Thoracic aorta (tissue), 2 donors: ENCODE data around the gene MRC1. TPM values are rescaled to one million over a fixed set of nuclear protein-coding genes. Genes with fewer than 3 reads are reported as not detected.

Source experiments
- ATAC-seq: fragments of 150-250 bp; one replicate; pipeline ENCODE4 v1.8.0; 2017; ENCODE audit warnings: low read depth; ENCODE audit not compliant: insufficient number of reproducible peaks, low FRiP score
- DNase-seq: peaks from one replicate; pipeline ENCODE4 v3.0.0-alpha.2; 2020; ENCODE audit warnings: low spot score
- H3K27ac ChIP-seq, 2 donors: fragments of 200-600 bp; sonication (generic); 1 replicate in 1 of 2; 2 replicates in 1 of 2; pipeline ENCODE4 v1.5.1; 2016; ENCODE audit warnings: mild to moderate bottlenecking in 2 of 2, moderate library complexity in 2 of 2
- H3K27me3 ChIP-seq: fragments of 200-600 bp; sonication (generic); replicated peaks from 2 replicates; pipeline ENCODE4 v1.6.0; 2016; ENCODE audit warnings: mild to moderate bottlenecking; ENCODE audit not compliant: insufficient read depth
- H3K36me3 ChIP-seq: fragments of 200-600 bp; sonication (generic); one replicate; pipeline ENCODE4 v1.5.1; 2016
- H3K4me1 ChIP-seq, 2 donors: fragments of 200-600 bp; sonication (generic); 1 replicate in 1 of 2; 2 replicates in 1 of 2; pipeline versions ENCODE4 v1.5.1 to v1.6.0; 2016; ENCODE audit warnings: low read depth in 2 of 2, mild to moderate bottlenecking in 1 of 2; ENCODE audit not compliant: control insufficient read depth in 1 of 2
- H3K4me3 ChIP-seq: fragments of 200-600 bp; sonication (generic); 2 replicates; pipeline ENCODE4 v1.5.1; 2016; ENCODE audit warnings: mild to moderate bottlenecking
- H3K9me3 ChIP-seq: fragments of 200-600 bp; sonication (generic); 2 replicates; pipeline ENCODE4 v1.5.1; 2016
- CTCF ChIP-seq: fragments of 200-600 bp; sonication (generic); IDR thresholded peaks from one replicate; pipeline ENCODE4 v1.5.1; 2019; ENCODE audit warnings: antibody characterized with exemption
- total RNA-seq, 2 donors: library from RNA; depleted of rRNA; stranded (reverse); fragments of >200 nt; gene quantifications; one replicate each; pipeline versions ENCODE4 v1.1.0 to v1.2.3, GENCODE V29; 2016

Gene MRC1
- total RNA-seq, 2 donors from 2014 or later = 62.6 to 73.4 TPM

GRCh38 chr10:17861760-17862159 is 52.6 kb downstream of the MRC1 start:
- Histone ChIP-seq H3K9me3 (no peaks in the 10 kb centered on the region), H3K36me3 (no peaks in the 10 kb centered on the region), H3K27ac (no peak overlapping the region), H3K27me3 (no peaks in the 10 kb centered on the region), H3K4me1 (no peaks in the 10 kb centered on the region), H3K4me3 (no peak overlapping the region)
- TF ChIP-seq CTCF = no peak
- ATAC-seq (no peak), DNase-seq (no peak)

GRCh38 chr10:17865351-17865750 is 56.2 kb downstream of the MRC1 start:
- Histone ChIP-seq H3K36me3 (no peaks in the 10 kb centered on the region), H3K4me1 (no peaks in the 10 kb centered on the region), H3K27ac (no peak overlapping the region), H3K9me3 (no peaks in the 10 kb centered on the region), H3K27me3 (no peaks in the 10 kb centered on the region), H3K4me3 (no peak overlapping the region)
- ATAC-seq = no peak
- no peak for DNase-seq
- no peak for TF ChIP-seq CTCF

- no peak for ATAC-seq
- no peaks in the 10 kb centered on the region for H3K27me3 ChIP-seq
These were observed 57.2 kb downstream of the MRC1 start for GRCh38 chr10:17866346-17866745.

GRCh38 chr10:17867056-17867455 is 57.9 kb downstream of the MRC1 start:
- ATAC-seq = no peak
- no peaks in the 10 kb centered on the region for H3K9me3 ChIP-seq
- no peaks in the 10 kb centered on the region for H3K36me3 ChIP-seq
- TF ChIP-seq CTCF = no peak
- H3K4me1 ChIP-seq = no peaks in the 10 kb centered on the region
- H3K27me3 ChIP-seq = no peaks in the 10 kb centered on the region
- H3K4me3 ChIP-seq = no peak overlapping the region
- no peak overlapping the region for H3K27ac ChIP-seq
- no peak for DNase-seq

More at GRCh38 chr10:17866346-17866745, 57.2 kb downstream of the MRC1 start:
- no peak overlapping the region for H3K4me3 ChIP-seq
- DNase-seq = no peak
- no peak for TF ChIP-seq CTCF
- H3K9me3 ChIP-seq = no peaks in the 10 kb centered on the region
- H3K36me3 ChIP-seq = no peaks in the 10 kb centered on the region
- no peaks in the 10 kb centered on the region for H3K4me1 ChIP-seq
- no peak overlapping the region for H3K27ac ChIP-seq

DNA sequence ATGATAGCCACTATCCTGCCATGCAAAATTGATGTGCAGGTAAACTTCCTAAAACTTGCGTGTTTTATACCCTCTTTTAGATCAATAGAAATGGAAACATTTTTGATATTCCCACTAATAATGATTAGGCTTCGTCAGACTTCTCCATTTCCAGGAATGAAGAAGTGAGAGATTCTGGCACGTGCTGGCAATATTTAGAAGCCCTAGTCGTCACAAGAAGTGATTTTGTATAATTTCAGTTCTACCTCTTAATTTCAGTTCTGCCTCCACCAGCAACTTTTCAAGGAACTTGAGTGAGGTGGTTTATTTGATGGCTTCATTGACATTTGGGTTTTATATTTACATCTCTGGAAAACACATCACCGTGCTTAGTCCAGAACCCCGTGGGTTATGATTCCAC is 61.9 kb downstream of the MRC1 start:
- no peaks in the 10 kb centered on the region for H3K27me3 ChIP-seq
- no peaks in the 10 kb centered on the region for H3K4me1 ChIP-seq
- DNase-seq (no peak), ATAC-seq (no peak)
- H3K4me3 ChIP-seq = no peak overlapping the region
- H3K36me3 ChIP-seq = no peaks in the 10 kb centered on the region
- TF ChIP-seq CTCF = no peak
- no peaks in the 10 kb centered on the region for H3K9me3 ChIP-seq
- H3K27ac ChIP-seq = no peak overlapping the region
